Fibroblast of lung (primary cell): ENCODE measurements around the gene PDE4DIP. TPM values are rescaled to one million over a fixed set of nuclear protein-coding genes. Genes with fewer than 3 reads are reported as not detected.
"Not testable (repeated sequence)": the region's sequence is repeated elsewhere in the genome, so short reads cannot be mapped to it uniquely, and the experiment has no call there.

Experiments
- DNase-seq, 2 donors: peaks; one replicate each; pipeline versions ENCODE4 v3.0.0 to v3.0.0-alpha.2; 2010; ENCODE audit warnings: low read depth in 2 of 2
- H2AFZ ChIP-seq: 2 replicates; pipeline ENCODE4 v1.5.1; 2012; ENCODE audit warnings: low read length, control low read depth, inconsistent platforms
- H3K27ac ChIP-seq: 2 replicates; pipeline ENCODE4 v1.5.1; 2011; ENCODE audit warnings: low read length, control low read depth; ENCODE audit not compliant: insufficient read depth
- H3K27me3 ChIP-seq: 2 replicates; pipeline ENCODE4 v1.5.1; 2011; ENCODE audit warnings: mild to moderate bottlenecking, low read length; ENCODE audit not compliant: control insufficient read depth, insufficient read depth
- H3K36me3 ChIP-seq: 2 replicates; pipeline ENCODE4 v1.5.1; 2011; ENCODE audit warnings: low read length; ENCODE audit not compliant: control insufficient read depth, insufficient read depth
- H3K4me1 ChIP-seq: 2 replicates; pipeline ENCODE4 v1.5.1; 2011; ENCODE audit warnings: low read length; ENCODE audit not compliant: control insufficient read depth, insufficient read depth; ENCODE audit errors: extremely low read depth
- H3K4me2 ChIP-seq: 2 replicates; pipeline ENCODE4 v1.5.1; 2011; ENCODE audit warnings: low read length, control low read depth; ENCODE audit not compliant: insufficient read depth; ENCODE audit errors: extremely low read depth
- H3K4me3 ChIP-seq, 4 experiments: fragments of 200-600 bp in 1 of 4; sonication (generic) in 1 of 4; replicated peaks in 1 of 4; 2 replicates each; pipeline ENCODE4 v1.5.1; 2011 to 2016; ENCODE audit warnings: low read length in 4 of 4, low read depth in 3 of 4, mild to moderate bottlenecking in 3 of 4, control low read depth in 2 of 4, inconsistent platforms in 1 of 4, mixed read lengths in 1 of 4; ENCODE audit not compliant: insufficient read depth in 1 of 4; ENCODE audit errors: control extremely low read depth in 1 of 4
- H3K79me2 ChIP-seq: 2 replicates; pipeline ENCODE4 v1.5.1; 2012; ENCODE audit warnings: mild to moderate bottlenecking, low read length, inconsistent platforms; ENCODE audit not compliant: control insufficient read depth, insufficient read depth
- H3K9ac ChIP-seq: 2 replicates; pipeline ENCODE4 v1.5.1; 2011; ENCODE audit warnings: mild to moderate bottlenecking, low read length, control low read depth; ENCODE audit not compliant: insufficient read depth
- H3K9me3 ChIP-seq: 2 replicates; pipeline ENCODE4 v1.5.1; 2012; ENCODE audit warnings: low read depth, low read length; ENCODE audit not compliant: control insufficient read depth, insufficient read depth
- H4K20me1 ChIP-seq: 2 replicates; pipeline ENCODE4 v1.5.1; 2011; ENCODE audit warnings: low read length; ENCODE audit not compliant: control insufficient read depth, insufficient read depth; ENCODE audit errors: extremely low read depth
- polyA plus RNA-seq, 2 donors: library from polyadenylated mRNA; depleted of rRNA in 1 of 2; stranded (reverse) in 1 of 2; unstranded in 1 of 2; fragments of >200 nt; gene quantifications; 2 replicates each; pipeline ENCODE4 v1.2.1, GENCODE V29; 2011 to 2012; ENCODE audit warnings: missing spikeins in 1 of 2
- total RNA-seq: library from RNA; depleted of rRNA; stranded (reverse); fragments of >200 nt; gene quantifications from 2 replicates; pipeline ENCODE4 v1.2.1, GENCODE V29; 2014

Gene PDE4DIP
- total and polyA plus RNA-seq, 2 donors (not counting 1 experiment from before 2014, with no cell fraction given): 121 to 259 TPM

GRCh38 chr1:148935381-148936002 is 91.3 kb downstream of the PDE4DIP start:
- not testable (repeated sequence) for H3K4me2 ChIP-seq, H3K27ac ChIP-seq, H3K79me2 ChIP-seq, H3K27me3 ChIP-seq, H3K9ac ChIP-seq, H3K36me3 ChIP-seq, H4K20me1 ChIP-seq, H3K9me3 ChIP-seq, DNase-seq, H3K4me1 ChIP-seq, H3K4me3 ChIP-seq, H2AFZ ChIP-seq

GRCh38 chr1:148942906-148943305 is 98.7 kb downstream of the PDE4DIP start:
- H3K27ac ChIP-seq, H3K9me3 ChIP-seq, H2AFZ ChIP-seq: not testable (repeated sequence)

GRCh38 chr1:148945130-148945529 is 100.9 kb downstream of the PDE4DIP start:
- not testable (repeated sequence) for H3K79me2 ChIP-seq, H3K4me1 ChIP-seq, H3K36me3 ChIP-seq, H3K27ac ChIP-seq, H3K4me2 ChIP-seq, DNase-seq, H4K20me1 ChIP-seq, H2AFZ ChIP-seq, H3K27me3 ChIP-seq, H3K9ac ChIP-seq, H3K4me3 ChIP-seq, H3K9me3 ChIP-seq

More at GRCh38 chr1:148942906-148943305, 98.7 kb downstream of the PDE4DIP start:
- H3K4me3 ChIP-seq, H3K36me3 ChIP-seq, DNase-seq, H3K79me2 ChIP-seq, H4K20me1 ChIP-seq, H3K27me3 ChIP-seq, H3K4me2 ChIP-seq, H3K4me1 ChIP-seq, H3K9ac ChIP-seq: not testable (repeated sequence)

- not testable (repeated sequence) for H3K4me1 ChIP-seq
Observed at GRCh38 chr1:148948768-148949167, 104.5 kb downstream of the PDE4DIP start.

GRCh38 chr1:148951336-148952227 is 107.4 kb downstream of the PDE4DIP start:
- H3K36me3 ChIP-seq, H3K4me1 ChIP-seq, H3K9me3 ChIP-seq, H3K27me3 ChIP-seq, H2AFZ ChIP-seq, H4K20me1 ChIP-seq: not testable (repeated sequence)
- H3K4me3 ChIP-seq: peak overlapping the region; percentile 35 to 67 (median 56)
- H3K4me2 ChIP-seq: peak overlapping the region; percentile 44
- DNase-seq: peak; percentile 79 to 83
- H3K27ac ChIP-seq: peak overlapping the region; percentile 65
- H3K9ac ChIP-seq: peak overlapping the region; percentile 59
- H3K79me2 ChIP-seq: peaks cover 16% of the 10 kb centered on the region

More at GRCh38 chr1:148948768-148949167, 104.5 kb downstream of the PDE4DIP start:
- H3K27me3 ChIP-seq, H3K4me2 ChIP-seq, H2AFZ ChIP-seq, H3K36me3 ChIP-seq, H3K27ac ChIP-seq, H3K79me2 ChIP-seq, H3K9me3 ChIP-seq, DNase-seq, H4K20me1 ChIP-seq, H3K9ac ChIP-seq, H3K4me3 ChIP-seq: not testable (repeated sequence)

- peak overlapping the region; percentile 42 for H3K9ac ChIP-seq
- H3K36me3 ChIP-seq, H3K4me2 ChIP-seq, H4K20me1 ChIP-seq, H3K9me3 ChIP-seq, DNase-seq, H3K27me3 ChIP-seq, H2AFZ ChIP-seq, H3K4me1 ChIP-seq: not testable (repeated sequence)
- peak overlapping the region; percentile 14 for H3K27ac ChIP-seq
- peak overlapping the region; percentile 35 to 80 (median 64) for H3K4me3 ChIP-seq
- peaks cover 16% of the 10 kb centered on the region for H3K79me2 ChIP-seq
Observed at GRCh38 chr1:148952253-148952937, 108.2 kb downstream of the PDE4DIP start.
